HepG2 (cell line): ENCODE measurements around the gene NXPE3. TPM values are rescaled to one million over a fixed set of nuclear protein-coding genes. Genes with fewer than 3 reads are reported as not detected.

ENCODE experiments used
- CC2D1A ChIP-seq: sonication (generic); formaldehyde crosslinking; IDR thresholded peaks from 2 replicates; pipeline ENCODE4 v1.8.1; 2023; ENCODE audit warnings: mild to moderate bottlenecking, missing genetic modification reagents
- EP300 ChIP-seq, 3 experiments: sonication (generic) in 1 of 3; formaldehyde crosslinking in 1 of 3; IDR thresholded peaks; 2 replicates each; pipeline versions ENCODE4 v1.5.1 to v1.6.1; 2011 to 2020; ENCODE audit warnings: low read depth in 2 of 3, low read length in 2 of 3, borderline replicate concordance in 1 of 3, improper control_type of control experiment in 1 of 3, mild to moderate bottlenecking in 1 of 3, missing genetic modification reagents in 1 of 3, moderate library complexity in 1 of 3
- FOXC1 ChIP-seq: sonication (generic); formaldehyde crosslinking; IDR thresholded peaks from 2 replicates; pipeline ENCODE4 v1.8.0; 2022; ENCODE audit warnings: mild to moderate bottlenecking, missing genetic modification reagents, borderline replicate concordance
- FOXK2 ChIP-seq: fragments of 450-650 bp; IDR thresholded peaks from 2 replicates; pipeline ENCODE4 v1.6.1; 2016
- KDM2A ChIP-seq: sonication (generic); formaldehyde crosslinking; IDR thresholded peaks from 2 replicates; pipeline ENCODE4 v1.4.0; 2020; ENCODE audit warnings: low read depth, missing genetic modification reagents, borderline replicate concordance
- NFRKB ChIP-seq: fragments of 450-650 bp; IDR thresholded peaks from 2 replicates; pipeline ENCODE4 v1.6.1; 2017
- RORA ChIP-seq: sonication (generic); formaldehyde crosslinking; IDR thresholded peaks from 2 replicates; pipeline ENCODE4 v1.5.0; 2020; ENCODE audit warnings: mild to moderate bottlenecking, missing genetic modification reagents, moderate library complexity
- TCF12 ChIP-seq, 2 experiments: fragments of 450-650 bp in 1 of 2; sonication (generic) in 1 of 2; formaldehyde crosslinking in 1 of 2; IDR thresholded peaks; 2 replicates each; pipeline versions ENCODE4 v1.6.1 to v1.8.0; 2017 to 2022; ENCODE audit warnings: antibody characterized with exemption in 1 of 2, mild to moderate bottlenecking in 1 of 2, missing genetic modification reagents in 1 of 2, moderate library complexity in 1 of 2
- YEATS4 ChIP-seq: sonication (generic); formaldehyde crosslinking; IDR thresholded peaks from 2 replicates; pipeline ENCODE4 v1.4.0; 2020; ENCODE audit warnings: missing genetic modification reagents, borderline replicate concordance
- ZC3H4 ChIP-seq: sonication (generic); formaldehyde crosslinking; IDR thresholded peaks from 2 replicates; pipeline ENCODE4 v1.4.0; 2020; ENCODE audit warnings: missing genetic modification reagents, borderline replicate concordance
- ZNF30 ChIP-seq: sonication (generic); formaldehyde crosslinking; IDR thresholded peaks from 2 replicates; pipeline ENCODE4 v1.5.0; 2020; ENCODE audit warnings: mild to moderate bottlenecking, missing genetic modification reagents
- ZNF367 ChIP-seq: sonication (generic); formaldehyde crosslinking; IDR thresholded peaks from 2 replicates; pipeline ENCODE4 v1.4.0; 2020; ENCODE audit warnings: missing genetic modification reagents, borderline replicate concordance
- polyA plus RNA-seq, 8 experiments: library from polyadenylated mRNA; depleted of rRNA in 3 of 8; stranded (reverse) in 7 of 8; unstranded in 1 of 8; fragments of >200 nt; fragmentation: Illumina TruSeq in 4 of 8; extraction: Trizol in 4 of 8; gene quantifications; 2 replicates each; pipeline versions ENCODE4 v1.2.1 to v1.2.3, GENCODE V29; 2011 to 2016; ENCODE audit warnings: low read depth in 4 of 8, missing spikeins in 1 of 8, mixed read lengths in 1 of 8; ENCODE audit not compliant: insufficient read depth in 1 of 8
- total RNA-seq, 5 experiments: library from RNA; depleted of rRNA; stranded (reverse); fragments of >200 nt; fragmentation: Illumina TruSeq; extraction: Trizol; gene quantifications; 2 replicates each; pipeline ENCODE4 v1.2.3, GENCODE V29; 2016; ENCODE audit warnings: low read depth in 1 of 5
- TF ChIP-seq, protein P1 (sequence below): sonication (generic); formaldehyde crosslinking; IDR thresholded peaks from 2 replicates; pipeline ENCODE4 v1.5.0; 2020; ENCODE audit warnings: missing genetic modification reagents
- TF ChIP-seq, protein P2 (sequence below): sonication (generic); formaldehyde crosslinking; IDR thresholded peaks from 2 replicates; pipeline ENCODE4 v1.5.0; 2020; ENCODE audit warnings: mild to moderate bottlenecking, missing genetic modification reagents, borderline replicate concordance
- TF ChIP-seq, protein P3 (sequence below): sonication (generic); formaldehyde crosslinking; IDR thresholded peaks from 2 replicates; pipeline ENCODE4 v1.8.0; 2022; ENCODE audit warnings: low read depth, missing genetic modification reagents
- TF ChIP-seq, protein P4 (sequence below): IDR thresholded peaks from 2 replicates; pipeline ENCODE4 v1.6.1; 2016; ENCODE audit warnings: low read depth, missing genetic modification reagents, missing compliant biosample characterization

Gene NXPE3
- total and polyA plus RNA-seq, 2 of the 13 experiments (the other 11 are each of a cell fraction or from before 2014, with no cell fraction given) = 3.5 to 4.7 TPM

DNA sequence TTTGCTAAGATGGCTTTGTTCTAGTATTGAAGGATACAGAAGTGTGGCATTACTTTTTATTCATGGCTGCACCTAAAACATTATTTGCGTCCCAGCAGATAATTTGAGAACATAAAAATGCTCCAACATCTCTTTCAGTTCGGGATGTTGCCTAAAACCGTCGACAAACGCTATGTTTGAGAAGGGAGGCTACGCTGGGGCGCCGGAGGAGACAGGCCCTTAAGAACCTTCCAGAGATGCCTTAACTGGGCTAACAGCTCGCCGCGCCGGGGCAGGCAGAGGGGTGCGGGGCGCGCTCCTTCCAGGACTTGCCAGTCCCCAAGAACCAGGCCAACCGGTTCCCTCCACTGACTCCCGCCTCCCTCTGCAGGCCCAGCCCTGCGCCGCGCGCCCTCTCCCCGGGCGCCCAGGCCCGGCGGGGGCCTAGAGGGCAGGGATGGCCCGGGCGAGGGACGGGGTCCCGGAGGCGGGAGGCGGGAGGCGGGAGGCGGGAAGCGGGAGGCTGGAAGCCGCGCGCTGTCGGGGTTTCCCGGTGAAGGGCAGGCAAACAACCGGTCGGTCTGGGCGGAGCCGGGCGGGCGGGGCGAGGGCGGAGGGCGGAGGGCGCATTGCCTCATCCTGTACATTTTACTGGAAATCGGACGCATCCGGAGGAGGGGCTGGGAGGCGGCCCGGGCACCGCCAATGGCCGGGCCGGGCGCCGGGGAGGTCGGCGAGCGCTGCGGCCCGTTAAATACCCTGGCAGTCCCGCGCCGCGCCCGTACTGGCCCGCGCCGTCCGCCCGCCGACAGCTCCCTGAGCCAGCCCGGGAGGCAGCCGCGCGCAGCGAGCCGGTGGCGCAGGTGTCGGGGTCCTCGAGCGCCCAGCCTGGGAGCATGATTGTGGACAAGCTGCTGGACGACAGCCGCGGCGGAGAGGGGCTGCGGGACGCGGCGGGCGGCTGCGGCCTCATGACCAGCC, 70.0 kb downstream of the NXPE3 start, which contains the start of gene NFKBIZ (continued):
- TF ChIP-seq, protein P1, sequence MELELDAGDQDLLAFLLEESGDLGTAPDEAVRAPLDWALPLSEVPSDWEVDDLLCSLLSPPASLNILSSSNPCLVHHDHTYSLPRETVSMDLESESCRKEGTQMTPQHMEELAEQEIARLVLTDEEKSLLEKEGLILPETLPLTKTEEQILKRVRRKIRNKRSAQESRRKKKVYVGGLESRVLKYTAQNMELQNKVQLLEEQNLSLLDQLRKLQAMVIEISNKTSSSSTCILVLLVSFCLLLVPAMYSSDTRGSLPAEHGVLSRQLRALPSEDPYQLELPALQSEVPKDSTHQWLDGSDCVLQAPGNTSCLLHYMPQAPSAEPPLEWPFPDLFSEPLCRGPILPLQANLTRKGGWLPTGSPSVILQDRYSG = no peak
- TF ChIP-seq ZC3H4 (CRISPR knock-in tag) (no peak; the same call in 1 of the 2 replicates), KDM2A (CRISPR knock-in tag) (peak; percentile 37; the same call in 1 of the 2 replicates), RORA (CRISPR knock-in tag) (no peak), YEATS4 (CRISPR knock-in tag) (peak; percentile 88), ZNF367 (no peak; the same call in 1 of the 2 replicates), CC2D1A (CRISPR knock-in tag) (no peak), FOXK2 (no peak), NFRKB (no peak), ZNF30 (CRISPR knock-in tag) (no peak), FOXC1 (CRISPR knock-in tag) (0 out of 2 replicates have a peak, but pooled peaks have one; percentile 73), EP300 (IDR thresholded peaks at IDR 0.05; ENCODE audit: low read depth in 2 of 2, low read length in 2 of 2) (peak in 1 of 2 experiments; percentile 68; a peak in 3 of 4 replicates), EP300 (CRISPR knock-in tag; IDR thresholded peaks at IDR 0.05; ENCODE audit: borderline replicate concordance) (peak; percentile 42; the same call in 1 of the 2 replicates), TCF12 (IDR thresholded peaks at IDR 0.05) (no peak), TCF12 (CRISPR knock-in tag; IDR thresholded peaks at IDR 0.05) (no peak)
- TF ChIP-seq, protein P2, sequence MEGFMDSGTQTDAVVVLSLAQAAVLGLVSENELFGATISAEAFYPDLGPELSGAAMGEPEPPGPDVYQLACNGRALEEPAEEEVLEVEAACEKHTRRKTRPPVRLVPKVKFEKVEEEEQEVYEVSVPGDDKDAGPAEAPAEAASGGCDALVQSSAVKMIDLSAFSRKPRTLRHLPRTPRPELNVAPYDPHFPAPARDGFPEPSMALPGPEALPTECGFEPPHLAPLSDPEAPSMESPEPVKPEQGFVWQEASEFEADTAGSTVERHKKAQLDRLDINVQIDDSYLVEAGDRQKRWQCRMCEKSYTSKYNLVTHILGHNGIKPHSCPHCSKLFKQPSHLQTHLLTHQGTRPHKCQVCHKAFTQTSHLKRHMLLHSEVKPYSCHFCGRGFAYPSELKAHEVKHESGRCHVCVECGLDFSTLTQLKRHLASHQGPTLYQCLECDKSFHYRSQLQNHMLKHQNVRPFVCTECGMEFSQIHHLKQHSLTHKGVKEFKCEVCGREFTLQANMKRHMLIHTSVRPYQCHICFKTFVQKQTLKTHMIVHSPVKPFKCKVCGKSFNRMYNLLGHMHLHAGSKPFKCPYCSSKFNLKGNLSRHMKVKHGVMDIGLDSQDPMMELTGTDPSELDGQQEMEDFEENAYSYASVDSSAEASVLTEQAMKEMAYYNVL (CRISPR knock-in tag) = no peak
- TF ChIP-seq, protein P3, sequence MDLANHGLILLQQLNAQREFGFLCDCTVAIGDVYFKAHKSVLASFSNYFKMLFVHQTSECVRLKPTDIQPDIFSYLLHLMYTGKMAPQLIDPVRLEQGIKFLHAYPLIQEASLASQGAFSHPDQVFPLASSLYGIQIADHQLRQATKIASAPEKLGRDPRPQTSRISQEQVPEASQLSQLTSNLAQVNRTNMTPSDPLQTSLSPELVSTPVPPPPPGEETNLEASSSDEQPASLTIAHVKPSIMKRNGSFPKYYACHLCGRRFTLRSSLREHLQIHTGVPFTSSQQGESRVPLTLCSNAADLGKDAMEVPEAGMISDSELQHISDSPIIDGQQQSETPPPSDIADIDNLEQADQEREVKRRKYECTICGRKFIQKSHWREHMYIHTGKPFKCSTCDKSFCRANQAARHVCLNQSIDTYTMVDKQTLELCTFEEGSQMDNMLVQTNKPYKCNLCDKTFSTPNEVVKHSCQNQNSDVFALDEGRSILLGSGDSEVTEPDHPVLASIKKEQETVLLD = peak; percentile 90; the same call in 1 of the 2 replicates
- TF ChIP-seq, protein P4, sequence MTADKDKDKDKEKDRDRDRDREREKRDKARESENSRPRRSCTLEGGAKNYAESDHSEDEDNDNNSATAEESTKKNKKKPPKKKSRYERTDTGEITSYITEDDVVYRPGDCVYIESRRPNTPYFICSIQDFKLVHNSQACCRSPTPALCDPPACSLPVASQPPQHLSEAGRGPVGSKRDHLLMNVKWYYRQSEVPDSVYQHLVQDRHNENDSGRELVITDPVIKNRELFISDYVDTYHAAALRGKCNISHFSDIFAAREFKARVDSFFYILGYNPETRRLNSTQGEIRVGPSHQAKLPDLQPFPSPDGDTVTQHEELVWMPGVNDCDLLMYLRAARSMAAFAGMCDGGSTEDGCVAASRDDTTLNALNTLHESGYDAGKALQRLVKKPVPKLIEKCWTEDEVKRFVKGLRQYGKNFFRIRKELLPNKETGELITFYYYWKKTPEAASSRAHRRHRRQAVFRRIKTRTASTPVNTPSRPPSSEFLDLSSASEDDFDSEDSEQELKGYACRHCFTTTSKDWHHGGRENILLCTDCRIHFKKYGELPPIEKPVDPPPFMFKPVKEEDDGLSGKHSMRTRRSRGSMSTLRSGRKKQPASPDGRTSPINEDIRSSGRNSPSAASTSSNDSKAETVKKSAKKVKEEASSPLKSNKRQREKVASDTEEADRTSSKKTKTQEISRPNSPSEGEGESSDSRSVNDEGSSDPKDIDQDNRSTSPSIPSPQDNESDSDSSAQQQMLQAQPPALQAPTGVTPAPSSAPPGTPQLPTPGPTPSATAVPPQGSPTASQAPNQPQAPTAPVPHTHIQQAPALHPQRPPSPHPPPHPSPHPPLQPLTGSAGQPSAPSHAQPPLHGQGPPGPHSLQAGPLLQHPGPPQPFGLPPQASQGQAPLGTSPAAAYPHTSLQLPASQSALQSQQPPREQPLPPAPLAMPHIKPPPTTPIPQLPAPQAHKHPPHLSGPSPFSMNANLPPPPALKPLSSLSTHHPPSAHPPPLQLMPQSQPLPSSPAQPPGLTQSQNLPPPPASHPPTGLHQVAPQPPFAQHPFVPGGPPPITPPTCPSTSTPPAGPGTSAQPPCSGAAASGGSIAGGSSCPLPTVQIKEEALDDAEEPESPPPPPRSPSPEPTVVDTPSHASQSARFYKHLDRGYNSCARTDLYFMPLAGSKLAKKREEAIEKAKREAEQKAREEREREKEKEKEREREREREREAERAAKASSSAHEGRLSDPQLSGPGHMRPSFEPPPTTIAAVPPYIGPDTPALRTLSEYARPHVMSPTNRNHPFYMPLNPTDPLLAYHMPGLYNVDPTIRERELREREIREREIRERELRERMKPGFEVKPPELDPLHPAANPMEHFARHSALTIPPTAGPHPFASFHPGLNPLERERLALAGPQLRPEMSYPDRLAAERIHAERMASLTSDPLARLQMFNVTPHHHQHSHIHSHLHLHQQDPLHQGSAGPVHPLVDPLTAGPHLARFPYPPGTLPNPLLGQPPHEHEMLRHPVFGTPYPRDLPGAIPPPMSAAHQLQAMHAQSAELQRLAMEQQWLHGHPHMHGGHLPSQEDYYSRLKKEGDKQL (CRISPR knock-in tag) = 0 out of 2 replicates have a peak, but pooled peaks have one; percentile 14
